Spleen (tissue), 7 donors: Measurements from ENCODE around the gene EPHA3.

Source experiments
- POLR2A ChIP-seq, 3 donors: fragments of 450-650 bp; IDR thresholded peaks; one replicate each; pipeline ENCODE4 v1.5.1; 2017; ENCODE audit warnings: antibody characterized with exemption in 3 of 3, mild to moderate bottlenecking in 1 of 3
- TF ChIP-seq, protein P1 (sequence below), 11 experiments: fragments of 200-600 bp in 7 of 11; fragments of 450-650 bp in 4 of 11; sonication (generic) in 4 of 11; IDR thresholded peaks in 8 of 11; conservative IDR thresholded peaks in 3 of 11; 1 replicate in 7 of 11; 2 replicates in 4 of 11; pipeline versions ENCODE4 v1.4.0 to v1.8.0; 2016 to 2021; ENCODE audit warnings: antibody characterized with exemption in 11 of 11, inconsistent platforms in 4 of 11, mild to moderate bottlenecking in 1 of 11
- donor health status: DM: no; HTN: no; CAD: no; lungs with moderate emphysema.
- donor health status: DM: no; HTN: no; CAD: no.
- donor health status: DM: no; HTN: no; CAD: no.

DNA sequence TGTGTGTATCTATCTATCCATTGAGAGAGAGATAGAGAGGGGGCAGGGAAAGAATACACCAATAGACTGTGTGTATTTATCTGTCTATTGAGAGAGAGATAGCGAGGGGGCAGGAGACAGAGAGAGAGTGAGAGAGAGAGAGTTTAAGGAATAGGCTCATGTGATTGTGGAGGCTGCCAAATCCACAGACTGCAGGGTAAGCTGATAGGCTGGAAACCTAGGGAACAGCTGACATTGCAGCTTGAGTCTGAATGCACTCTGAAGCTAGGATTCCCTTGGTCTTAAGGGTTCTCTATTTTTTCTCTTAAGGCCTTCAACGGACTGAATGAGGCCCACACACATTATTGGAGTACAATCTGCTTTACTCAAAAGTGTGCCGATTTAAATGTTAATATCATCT lies 255.8 kb downstream of the EPHA3 start:
- TF ChIP-seq, protein P1, sequence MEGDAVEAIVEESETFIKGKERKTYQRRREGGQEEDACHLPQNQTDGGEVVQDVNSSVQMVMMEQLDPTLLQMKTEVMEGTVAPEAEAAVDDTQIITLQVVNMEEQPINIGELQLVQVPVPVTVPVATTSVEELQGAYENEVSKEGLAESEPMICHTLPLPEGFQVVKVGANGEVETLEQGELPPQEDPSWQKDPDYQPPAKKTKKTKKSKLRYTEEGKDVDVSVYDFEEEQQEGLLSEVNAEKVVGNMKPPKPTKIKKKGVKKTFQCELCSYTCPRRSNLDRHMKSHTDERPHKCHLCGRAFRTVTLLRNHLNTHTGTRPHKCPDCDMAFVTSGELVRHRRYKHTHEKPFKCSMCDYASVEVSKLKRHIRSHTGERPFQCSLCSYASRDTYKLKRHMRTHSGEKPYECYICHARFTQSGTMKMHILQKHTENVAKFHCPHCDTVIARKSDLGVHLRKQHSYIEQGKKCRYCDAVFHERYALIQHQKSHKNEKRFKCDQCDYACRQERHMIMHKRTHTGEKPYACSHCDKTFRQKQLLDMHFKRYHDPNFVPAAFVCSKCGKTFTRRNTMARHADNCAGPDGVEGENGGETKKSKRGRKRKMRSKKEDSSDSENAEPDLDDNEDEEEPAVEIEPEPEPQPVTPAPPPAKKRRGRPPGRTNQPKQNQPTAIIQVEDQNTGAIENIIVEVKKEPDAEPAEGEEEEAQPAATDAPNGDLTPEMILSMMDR (IDR thresholded peaks at IDR 0.05 in 8 of 11, conservative IDR thresholded peaks at IDR 0.05 in 3 of 11): no peak
- TF ChIP-seq POLR2A (IDR thresholded peaks at IDR 0.05): no peak
